A673 (cell line): ENCODE data around the gene LIMS2.

ENCODE experiments used
- CTCF ChIP-seq: fragments of 300-800, 200-600 bp; sonication (generic); conservative IDR thresholded peaks from 2 replicates; pipeline ENCODE4 v1.5.1; 2017; ENCODE audit warnings: low read depth, mild to moderate bottlenecking, antibody characterized with exemption, low read length, moderate library complexity, mixed read lengths
- EZH2 ChIP-seq: fragments of 200-600 bp; sonication (generic); IDR thresholded peaks from 2 replicates; pipeline ENCODE4 v1.6.1; 2017; ENCODE audit warnings: borderline replicate concordance, low read depth, mild to moderate bottlenecking, mixed read lengths, antibody characterized with exemption, low read length; ENCODE audit not compliant: poor library complexity, severe bottlenecking

- TF ChIP-seq EZH2 = no peak
- no peak for TF ChIP-seq CTCF
Measured at GRCh38 chr2:127678531-127678930, 3.2 kb upstream of the LIMS2 start.
